Naive thymus-derived CD8-positive, alpha-beta T cell (primary cell): ENCODE results near the gene CYB561D2. TPM values are rescaled to one million over a fixed set of nuclear protein-coding genes. Genes with fewer than 3 reads are reported as not detected.

Source experiments
- ATAC-seq, 2 donors: fragments of 150-1000 bp; cut with Tn5 transposase in 1 of 2; sonication (Bioruptor Pico), chemical (Tn5 transposase) in 1 of 2; 1 replicate in 1 of 2; 2 replicates in 1 of 2; pipeline ENCODE4 v1.10.0; 2021; ENCODE audit warnings: mild to moderate bottlenecking in 2 of 2, moderate library complexity in 2 of 2
- POLR2A ChIA-PET: fragments of 350-600 bp; sonication (Branson Sonifier 250); formaldehyde crosslinking; loops from one replicate; lab custom pipeline; 2021; ENCODE audit warnings: antibody characterized with exemption; lab: Charles Lee
- DNase-seq, 10 donors: peaks; one replicate each; pipeline versions ENCODE4 v3.0.0 to v3.0.0-alpha.2; 2020 to 2022
- H3K27ac Mint-ChIP-seq, 10 donors: one replicate each; pipeline ENCODE4 v1.8.0; 2020 to 2022; ENCODE audit warnings: mild to moderate bottlenecking in 10 of 10, mixed read lengths in 10 of 10, moderate library complexity in 4 of 10, inconsistent platforms in 1 of 10
- H3K27me3 Mint-ChIP-seq, 5 donors: one replicate each; pipeline ENCODE4 v1.8.0; 2021 to 2022; ENCODE audit warnings: mixed read lengths in 5 of 5
- H3K36me3 Mint-ChIP-seq, 3 donors: one replicate each; pipeline ENCODE4 v1.8.0; 2020 to 2022; ENCODE audit warnings: mixed read lengths in 3 of 3, mild to moderate bottlenecking in 2 of 3, inconsistent platforms in 1 of 3
- H3K4me1 Mint-ChIP-seq, 4 donors: one replicate each; pipeline ENCODE4 v1.8.0; 2021 to 2022; ENCODE audit warnings: mixed read lengths in 4 of 4
- H3K4me3 Mint-ChIP-seq, 10 donors: one replicate each; pipeline ENCODE4 v1.8.0; 2020 to 2022; ENCODE audit warnings: mild to moderate bottlenecking in 10 of 10, mixed read lengths in 10 of 10, moderate library complexity in 6 of 10, inconsistent platforms in 1 of 10
- H3K9me3 Mint-ChIP-seq, 9 donors: one replicate each; pipeline ENCODE4 v1.8.0; 2020 to 2022; ENCODE audit warnings: mixed read lengths in 9 of 9, mild to moderate bottlenecking in 3 of 9, inconsistent platforms in 1 of 9, moderate library complexity in 1 of 9
- polyA plus RNA-seq, 3 donors: library from polyadenylated mRNA; unstranded; fragments of 300-500 nt; fragmentation: Illumina TruSeq; gene quantifications; one replicate each; pipeline ENCODE4 v1.2.3, GENCODE V29; 2021
- total RNA-seq, 8 experiments: library from RNA in 2 of 8; stranded (reverse) in 2 of 8; gene quantifications; one replicate each; pipeline ENCODE4 v1.2.3 and lab custom pipeline; 2021 to 2026

The CYB561D2 gene
- total and polyA plus RNA-seq, 5 experiments from 2014 or later, result 29.7 to 48.2 (median 45.5) TPM

GRCh38 chr3:50371133-50371685, 20.5 kb downstream of the CYB561D2 start:
- Mint-ChIP-seq H3K27me3 (no peaks in the 10 kb centered on the region), H3K4me3 (peak overlapping the region in 1 of 10 donors; percentile 24), H3K4me1 (peaks cover 19 to 54% (median 31%) of the 10 kb centered on the region in 4 donors), H3K27ac (peak overlapping the region in 3 of 10 donors; percentile 7 to 32 (median 29)), H3K36me3 (no peaks in the 10 kb centered on the region), H3K9me3 (no peaks in the 10 kb centered on the region)
- DNase-seq (no peak), ATAC-seq (no peak)
- POLR2A ChIA-PET, result no interaction called here

- Mint-ChIP-seq H3K4me1 (peaks cover 17 to 49% (median 22%) of the 10 kb centered on the region in 4 donors), H3K4me3 (peak overlapping the region in 4 of 10 donors; percentile 4 to 75 (median 34)), H3K27me3 (no peaks in the 10 kb centered on the region), H3K36me3 (no peaks in the 10 kb centered on the region), H3K27ac (peak overlapping the region in 3 of 10 donors; percentile 50 to 93 (median 59)), H3K9me3 (no peaks in the 10 kb centered on the region)
- ATAC-seq (peak; percentile 73 to 81), DNase-seq (peak in 8 of 10 donors; percentile 23 to 62 (median 43))
- POLR2A ChIA-PET, result no interaction called here
Observed at GRCh38 chr3:50372349-50372748, 21.7 kb downstream of the CYB561D2 start.

- Mint-ChIP-seq H3K27me3 (no peaks in the 10 kb centered on the region), H3K27ac (peak overlapping the region in 2 of 10 donors; percentile 62 to 93), H3K4me1 (peaks cover 14 to 43% (median 18%) of the 10 kb centered on the region in 4 donors), H3K36me3 (no peaks in the 10 kb centered on the region), H3K4me3 (peak overlapping the region in 1 of 10 donors; percentile 43), H3K9me3 (no peaks in the 10 kb centered on the region)
- POLR2A ChIA-PET, result no interaction called here
- no peak for ATAC-seq
- DNase-seq, result no peak
Observed at GRCh38 chr3:50373146-50374051, 22.7 kb downstream of the CYB561D2 start.

GRCh38 chr3:50374363-50375257, 23.9 kb downstream of the CYB561D2 start:
- peaks cover 12 to 34% (median 15%) of the 10 kb centered on the region in 4 donors for H3K4me1 Mint-ChIP-seq
- no peak overlapping the region for H3K4me3 Mint-ChIP-seq
- ATAC-seq (no peak), DNase-seq (no peak)
- peak overlapping the region in 2 of 10 donors; percentile 48 to 87 for H3K27ac Mint-ChIP-seq
- H3K27me3 Mint-ChIP-seq, result no peaks in the 10 kb centered on the region
- no peaks in the 10 kb centered on the region for H3K9me3 Mint-ChIP-seq
- H3K36me3 Mint-ChIP-seq, result no peaks in the 10 kb centered on the region
- POLR2A ChIA-PET, result no interaction called here

- Mint-ChIP-seq H3K27me3 (no peaks in the 10 kb centered on the region), H3K4me1 (peaks cover 12 to 34% (median 15%) of the 10 kb centered on the region in 4 donors), H3K4me3 (no peak overlapping the region), H3K36me3 (no peaks in the 10 kb centered on the region), H3K27ac (peak overlapping the region in 2 of 10 donors; percentile 21 to 87), H3K9me3 (no peaks in the 10 kb centered on the region)
- POLR2A ChIA-PET, result no interaction called here
- DNase-seq (no peak), ATAC-seq (no peak)
Observed at GRCh38 chr3:50375258-50375931, 24.7 kb downstream of the CYB561D2 start.

GRCh38 chr3:50378024-50378423, 27.4 kb downstream of the CYB561D2 start:
- DNase-seq (no peak), ATAC-seq (no peak)
- H3K27ac Mint-ChIP-seq, result no peak overlapping the region
- no peaks in the 10 kb centered on the region for H3K27me3 Mint-ChIP-seq
- H3K4me3 Mint-ChIP-seq, result no peak overlapping the region
- no peaks in the 10 kb centered on the region for H3K36me3 Mint-ChIP-seq
- POLR2A ChIA-PET, result no interaction called here
- peaks cover 3 to 9% (median 4%) of the 10 kb centered on the region in 4 donors for H3K4me1 Mint-ChIP-seq
- no peaks in the 10 kb centered on the region for H3K9me3 Mint-ChIP-seq

- ATAC-seq, result no peak
- POLR2A ChIA-PET, result no interaction called here
- no peaks in the 10 kb centered on the region for H3K36me3 Mint-ChIP-seq
- no peaks in the 10 kb centered on the region for H3K9me3 Mint-ChIP-seq
- no peak overlapping the region for H3K4me3 Mint-ChIP-seq
- peaks cover 0 to 3% (median 1%) of the 10 kb centered on the region in 4 donors for H3K4me1 Mint-ChIP-seq
- H3K27me3 Mint-ChIP-seq, result no peaks in the 10 kb centered on the region
- H3K27ac Mint-ChIP-seq, result no peak overlapping the region
- no peak for DNase-seq
Observed at GRCh38 chr3:50378757-50379156, 28.1 kb downstream of the CYB561D2 start.

- DNase-seq (no peak), ATAC-seq (no peak)
- Mint-ChIP-seq H3K9me3 (no peaks in the 10 kb centered on the region), H3K4me1 (peaks cover 0 to 5% (median 0%) of the 10 kb centered on the region in 4 donors), H3K36me3 (no peaks in the 10 kb centered on the region), H3K27ac (no peak overlapping the region), H3K27me3 (no peaks in the 10 kb centered on the region), H3K4me3 (no peak overlapping the region)
- POLR2A ChIA-PET, result no interaction called here
Observed at GRCh38 chr3:50380405-50381085, 29.9 kb downstream of the CYB561D2 start.

GRCh38 chr3:50381383-50381782, 30.7 kb downstream of the CYB561D2 start:
- H3K4me1 Mint-ChIP-seq, result peaks cover 0 to 5% (median 0%) of the 10 kb centered on the region in 4 donors
- ATAC-seq, result no peak
- H3K4me3 Mint-ChIP-seq, result no peak overlapping the region
- POLR2A ChIA-PET, result no interaction called here
- H3K36me3 Mint-ChIP-seq, result no peaks in the 10 kb centered on the region
- no peaks in the 10 kb centered on the region for H3K27me3 Mint-ChIP-seq
- no peak for DNase-seq
- H3K9me3 Mint-ChIP-seq, result no peaks in the 10 kb centered on the region
- peak overlapping the region in 1 of 10 donors; percentile 43 for H3K27ac Mint-ChIP-seq

GRCh38 chr3:50382722-50383121, 32.1 kb downstream of the CYB561D2 start:
- peaks cover 0 to 5% (median 0%) of the 10 kb centered on the region in 4 donors for H3K4me1 Mint-ChIP-seq
- DNase-seq (no peak), ATAC-seq (no peak)
- no peak overlapping the region for H3K4me3 Mint-ChIP-seq
- no peaks in the 10 kb centered on the region for H3K27me3 Mint-ChIP-seq
- no peak overlapping the region for H3K27ac Mint-ChIP-seq
- POLR2A ChIA-PET, result no interaction called here
- no peaks in the 10 kb centered on the region for H3K36me3 Mint-ChIP-seq
- no peaks in the 10 kb centered on the region for H3K9me3 Mint-ChIP-seq

- H3K27ac Mint-ChIP-seq, result no peak overlapping the region
- DNase-seq (no peak), ATAC-seq (no peak)
- H3K4me3 Mint-ChIP-seq, result no peak overlapping the region
- POLR2A ChIA-PET, result no interaction called here
- peaks cover 0 to 5% (median 0%) of the 10 kb centered on the region in 4 donors for H3K4me1 Mint-ChIP-seq
- no peaks in the 10 kb centered on the region for H3K27me3 Mint-ChIP-seq
- H3K9me3 Mint-ChIP-seq, result no peaks in the 10 kb centered on the region
- no peaks in the 10 kb centered on the region for H3K36me3 Mint-ChIP-seq
Observed at GRCh38 chr3:50383750-50384149, 33.1 kb downstream of the CYB561D2 start.

GRCh38 chr3:50385754-50386153, 35.1 kb downstream of the CYB561D2 start:
- ATAC-seq (no peak), DNase-seq (no peak)
- Mint-ChIP-seq H3K27me3 (no peaks in the 10 kb centered on the region), H3K4me1 (peaks cover 0 to 3% (median 0%) of the 10 kb centered on the region in 4 donors), H3K36me3 (no peaks in the 10 kb centered on the region), H3K9me3 (no peaks in the 10 kb centered on the region), H3K27ac (no peak overlapping the region), H3K4me3 (no peak overlapping the region)
- POLR2A ChIA-PET, result no interaction called here
